ENCODE measurements around the gene KRT7.
"Not testable (repeated sequence)": the region's sequence is repeated elsewhere in the genome, so short reads cannot be mapped to it uniquely, and the experiment has no call there.

Gene KRT7

GRCh38 chr12:52255926-52256583, 23.0 kb downstream of the KRT7 start:
- no peak for DNase-seq (ENCODE audit: low spot score)

GRCh38 chr12:52256584-52256935, 23.5 kb downstream of the KRT7 start:
- no peak for DNase-seq (ENCODE audit: low spot score)

GRCh38 chr12:52257074-52257551, 24.1 kb downstream of the KRT7 start:
- DNase-seq (ENCODE audit: low spot score), result no peak

- not testable (repeated sequence) for DNase-seq (ENCODE audit: low spot score)
Observed at GRCh38 chr12:52257922-52258321, 24.9 kb downstream of the KRT7 start.

GRCh38 chr12:52258335-52258901, 25.4 kb downstream of the KRT7 start:
- no peak for DNase-seq (ENCODE audit: low spot score)

GRCh38 chr12:52259657-52260243, 26.7 kb downstream of the KRT7 start:
- no peak for DNase-seq (ENCODE audit: low spot score)

GRCh38 chr12:52260361-52261207, 27.5 kb downstream of the KRT7 start:
- DNase-seq (ENCODE audit: low spot score), result no peak

GRCh38 chr12:52261208-52261484, 28.1 kb downstream of the KRT7 start:
- DNase-seq (ENCODE audit: low spot score), result no peak

- DNase-seq (ENCODE audit: low spot score), result no peak
Observed at GRCh38 chr12:52262286-52262685, 29.2 kb downstream of the KRT7 start.

- DNase-seq (ENCODE audit: low spot score), result no peak
Observed at GRCh38 chr12:52263761-52264434, 30.9 kb downstream of the KRT7 start.

- DNase-seq (ENCODE audit: low spot score), result no peak
Observed at GRCh38 chr12:52264435-52264825, 31.4 kb downstream of the KRT7 start.

GRCh38 chr12:52266514-52266913, 33.5 kb downstream of the KRT7 start:
- no peak for DNase-seq (ENCODE audit: low spot score)

GRCh38 chr12:52267266-52267665, 34.2 kb downstream of the KRT7 start:
- DNase-seq (ENCODE audit: low spot score), result no peak

GRCh38 chr12:52267699-52268098, 34.7 kb downstream of the KRT7 start:
- no peak for DNase-seq (ENCODE audit: low spot score)

- DNase-seq (ENCODE audit: low spot score), result no peak
Observed at GRCh38 chr12:52268212-52268611, 35.2 kb downstream of the KRT7 start.

- no peak for DNase-seq (ENCODE audit: low spot score)
Observed at GRCh38 chr12:52270541-52271070, 37.6 kb downstream of the KRT7 start.

- DNase-seq (ENCODE audit: low spot score), result no peak
Observed at GRCh38 chr12:52271158-52271557, 38.1 kb downstream of the KRT7 start.

- no peak for DNase-seq (ENCODE audit: low spot score)
Observed at GRCh38 chr12:52274521-52275120, 41.6 kb downstream of the KRT7 start, which contains the start of gene KRT86. KRT86 (plus strand) TSS chr12:52274645; CDS start chr12:52301917, 27,272 bp downstream.

GRCh38 chr12:52275686-52276085, 42.6 kb downstream of the KRT7 start:
- no peak for DNase-seq (ENCODE audit: low spot score)

GRCh38 chr12:52277486-52278245, 44.6 kb downstream of the KRT7 start:
- DNase-seq (ENCODE audit: low spot score), result no peak

Data from activated CD4-positive, alpha-beta T cell treated with anti-CD3 and anti-CD28 coated beads, Interleukin-2, Interleukin-4, amounts not matched to agents 100 ng/mL and 50 ng/mL, durations not matched to agents 16 hours and 8 hours (primary cell).